ENCODE measurements around the gene TMEM170A. TPM values are rescaled to one million over a fixed set of nuclear protein-coding genes. Genes with fewer than 3 reads are reported as not detected.
A peak's percentile ranks its signal among the peaks of the same experiment; 100 is the strongest.

TMEM170A gene
- total RNA-seq, 1 experiment from 2014 or later: 31.4 TPM

GRCh38 chr16:75478480-75479345 is 14.2 kb upstream of the TMEM170A start:
- H3K27me3 ChIP-seq (ENCODE audit: insufficient read depth, low read depth): no peaks in the 10 kb centered on the region
- intact Hi-C loops (cut with micrococcal nuclease; ENCODE audit: unreplicated experiment): no loop called here
- TF ChIP-seq EZH2 (IDR thresholded peaks at IDR 0.05; ENCODE audit: low read depth) (no peak), CTCF (conservative IDR thresholded peaks at IDR 0.05) (no peak)
- no peaks in the 10 kb centered on the region for H4K20me1 ChIP-seq (ENCODE audit: insufficient read depth)
- H3K9me2 ChIP-seq (ENCODE audit: insufficient read depth): no peaks in the 10 kb centered on the region
- no peak for DNase-seq
- CTCF ChIA-PET: no interaction called here
- peaks cover 25% of the 10 kb centered on the region for H3K4me1 ChIP-seq (replicated peaks; ENCODE audit: insufficient read depth)
- POLR2A ChIA-PET (ENCODE audit: unreplicated experiment): no interaction called here
- H3K36me3 ChIP-seq (ENCODE audit: low read depth): no peaks in the 10 kb centered on the region
- no peaks in the 10 kb centered on the region for H3K79me2 ChIP-seq (ENCODE audit: low read depth)
- no peak overlapping the region for H3K4me3 ChIP-seq
- peaks cover 10% of the 10 kb centered on the region for H3F3A ChIP-seq (ENCODE audit: insufficient read depth, low read depth)
- no peaks in the 10 kb centered on the region for H3K9me3 ChIP-seq (ENCODE audit: insufficient read depth, low read depth)
- no peak overlapping the region for H3K27ac ChIP-seq
- no peak overlapping the region for H3K4me2 ChIP-seq
- H2AFZ ChIP-seq: no peak overlapping the region
- BruUV-seq (replicated peaks): no TSS peak

DNA sequence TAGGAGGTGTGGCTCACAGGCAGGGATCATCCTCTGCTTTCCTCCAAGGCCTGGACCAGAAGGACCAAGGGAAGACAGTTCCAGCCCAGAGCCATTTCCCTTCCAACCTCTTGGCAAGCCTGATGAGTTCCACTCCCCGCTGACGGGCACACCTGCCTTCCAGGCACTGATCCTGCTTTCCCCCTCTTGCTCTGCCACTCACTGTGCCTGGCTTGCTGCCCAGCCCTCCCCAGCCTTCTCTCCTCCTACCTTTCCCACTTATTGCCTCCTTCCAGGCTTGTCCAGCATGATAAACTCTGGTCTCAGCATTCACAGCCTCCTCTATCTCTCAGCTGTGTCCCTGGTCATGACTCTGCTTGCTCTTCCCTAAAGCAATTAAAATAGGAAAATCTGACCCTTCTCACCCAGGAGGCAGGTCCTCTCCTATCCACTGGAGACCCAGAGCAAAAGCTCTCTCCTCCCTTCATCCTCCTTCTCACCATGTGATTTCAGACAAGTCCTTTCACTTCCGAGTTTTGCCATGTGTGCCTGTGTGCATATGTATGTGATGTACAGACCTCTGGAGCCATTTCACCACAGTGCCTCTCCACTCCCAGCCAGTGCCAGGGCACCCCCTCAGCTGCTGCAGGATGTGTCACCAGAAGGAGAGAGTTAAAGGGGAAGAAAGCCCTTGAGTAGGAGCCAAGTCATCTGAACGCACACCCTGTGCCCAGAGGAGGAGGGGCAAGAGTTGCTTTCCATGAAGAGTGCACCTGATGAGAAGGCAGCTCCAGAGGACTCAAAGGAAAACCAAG is 13.4 kb upstream of the TMEM170A start:
- CTCF ChIA-PET: no interaction called here
- peaks cover 19% of the 10 kb centered on the region for H3K4me1 ChIP-seq (replicated peaks; ENCODE audit: insufficient read depth)
- no TSS peak for BruUV-seq (replicated peaks)
- H3K4me2 ChIP-seq: no peak overlapping the region
- no peak overlapping the region for H3K27ac ChIP-seq
- H3K27me3 ChIP-seq (ENCODE audit: insufficient read depth, low read depth): no peaks in the 10 kb centered on the region
- no peaks in the 10 kb centered on the region for H3K9me2 ChIP-seq (ENCODE audit: insufficient read depth)
- no peak for TF ChIP-seq EZH2 (IDR thresholded peaks at IDR 0.05; ENCODE audit: low read depth)
- TF ChIP-seq CTCF (conservative IDR thresholded peaks at IDR 0.05): no peak
- H3K9me3 ChIP-seq (ENCODE audit: insufficient read depth, low read depth): no peaks in the 10 kb centered on the region
- peak in 1 of 2 experiments; percentile 45 for DNase-seq
- H3K36me3 ChIP-seq (ENCODE audit: low read depth): no peaks in the 10 kb centered on the region
- H3F3A ChIP-seq (ENCODE audit: insufficient read depth, low read depth): peaks cover 6% of the 10 kb centered on the region; the same call in 1 of the 2 replicates
- H2AFZ ChIP-seq: no peak overlapping the region
- H4K20me1 ChIP-seq (ENCODE audit: insufficient read depth): no peaks in the 10 kb centered on the region
- POLR2A ChIA-PET (ENCODE audit: unreplicated experiment): interaction anchor here (0.6 kb wide), 1 partner anchor 40 kb away, joined by 3 read pairs; no protein-coding TSS in a partner anchor
- H3K79me2 ChIP-seq (ENCODE audit: low read depth): no peaks in the 10 kb centered on the region
- intact Hi-C loops (cut with micrococcal nuclease; ENCODE audit: unreplicated experiment): no loop called here
- H3K4me3 ChIP-seq: no peak overlapping the region

- intact Hi-C loops (cut with micrococcal nuclease; ENCODE audit: unreplicated experiment): no loop called here
- H3K9me3 ChIP-seq (ENCODE audit: insufficient read depth, low read depth): no peaks in the 10 kb centered on the region
- POLR2A ChIA-PET (ENCODE audit: unreplicated experiment): no interaction called here
- H3K9me2 ChIP-seq (ENCODE audit: insufficient read depth): no peaks in the 10 kb centered on the region
- H3K4me3 ChIP-seq: no peak overlapping the region
- H3K4me1 ChIP-seq (replicated peaks; ENCODE audit: insufficient read depth): peaks cover 17% of the 10 kb centered on the region; the same call in 1 of the 2 replicates
- no peaks in the 10 kb centered on the region for H3K79me2 ChIP-seq (ENCODE audit: low read depth)
- peak in 1 of 2 experiments; percentile 50 for DNase-seq
- no peak overlapping the region for H3K27ac ChIP-seq
- no peak overlapping the region for H3K4me2 ChIP-seq
- TF ChIP-seq EZH2 (IDR thresholded peaks at IDR 0.05; ENCODE audit: low read depth): no peak
- TF ChIP-seq CTCF (conservative IDR thresholded peaks at IDR 0.05): no peak
- CTCF ChIA-PET: interaction anchor here (0.5 to 0.6 kb wide), 2 partner anchors 41 to 144 kb away, joined by 3 to 7 read pairs; no protein-coding TSS in a partner anchor
- no peak overlapping the region for H2AFZ ChIP-seq
- no TSS peak for BruUV-seq (replicated peaks)
- peaks cover 6% of the 10 kb centered on the region; the same call in 1 of the 2 replicates for H3F3A ChIP-seq (ENCODE audit: insufficient read depth, low read depth)
- H3K27me3 ChIP-seq (ENCODE audit: insufficient read depth, low read depth): no peaks in the 10 kb centered on the region
- no peaks in the 10 kb centered on the region for H4K20me1 ChIP-seq (ENCODE audit: insufficient read depth)
- no peaks in the 10 kb centered on the region for H3K36me3 ChIP-seq (ENCODE audit: low read depth)
Observed at GRCh38 chr16:75476817-75477216, 12.3 kb upstream of the TMEM170A start.
